NT2/D1 (cell line): ENCODE measurements around the gene TCERG1L.

Source experiments
- YY1 ChIP-seq: IDR thresholded peaks from 2 replicates; pipeline ENCODE4 v1.6.1; 2011; ENCODE audit not compliant: insufficient read length, insufficient read depth
- ZNF274 ChIP-seq: IDR thresholded peaks from 2 replicates; pipeline ENCODE4 v1.6.1; 2011; ENCODE audit warnings: mild to moderate bottlenecking, low read depth, low read length

DNA sequence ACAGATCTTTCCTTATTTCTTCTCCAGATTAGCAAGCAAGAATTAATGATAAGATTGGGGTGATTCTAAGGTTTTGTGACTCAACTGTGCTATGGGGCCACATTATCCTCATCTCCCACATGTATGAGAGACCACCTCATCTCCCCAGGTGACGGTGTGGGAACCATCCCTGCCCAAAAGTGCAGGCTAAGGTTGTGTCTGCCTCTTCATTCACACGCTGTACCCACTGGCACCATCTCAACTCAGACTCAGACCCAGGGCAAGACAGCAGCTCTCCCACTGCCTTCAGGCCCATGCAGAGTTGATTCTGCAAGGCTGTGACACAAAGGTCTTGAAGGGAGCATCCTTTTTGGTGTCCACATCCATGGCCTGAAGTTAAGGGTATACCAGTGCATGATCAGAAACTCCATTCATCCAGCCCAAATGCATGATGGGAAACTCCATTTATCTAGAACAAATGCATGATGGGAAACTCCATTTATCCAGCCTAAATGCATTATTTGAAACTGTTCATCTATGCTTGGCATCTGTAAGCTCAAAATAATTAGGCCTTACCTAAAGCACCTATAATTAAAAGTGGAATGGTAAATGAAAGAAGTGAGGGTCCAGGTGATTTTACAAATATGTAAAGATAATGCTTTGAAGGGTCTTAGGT, 99.4 kb downstream of the TCERG1L start:
- no peak for TF ChIP-seq ZNF274
- no peak for TF ChIP-seq YY1
